Measurements from ENCODE around the gene DCUN1D3. TPM values are rescaled to one million over a fixed set of nuclear protein-coding genes. Genes with fewer than 3 reads are reported as not detected.
"Not testable (repeated sequence)": the region's sequence is repeated elsewhere in the genome, so short reads cannot be mapped to it uniquely, and the experiment has no call there.

DCUN1D3 gene
- 10 to 100 TPM; 13.0 to 13.1 TPM for total RNA-seq

GRCh38 chr16:20900299-20901067 lies at the start of gene DCUN1D3, which contains the start of gene LYRM1:
TSS of gene DCUN1D3 (minus strand) at chr16:20900358. CDS start at chr16:20862538, 37,820 bp downstream.
TSS of gene LYRM1 (plus strand) at chr16:20900771. CDS start at chr16:20915556, 14,785 bp downstream.
- CTCF ChIA-PET: interaction anchor here (0.6 to 1.5 kb wide), 4 partner anchors 26 to 44 kb away, joined by 3 to 4 read pairs (median 4); no protein-coding TSS in a partner anchor

GRCh38 chr16:20949660-20950059 lies 49.5 kb upstream of the DCUN1D3 start:
- POLR2A ChIA-PET: no interaction called here
- CTCF ChIA-PET: no interaction called here

More at GRCh38 chr16:20900299-20901067, at the start of gene DCUN1D3, which contains the start of gene LYRM1:
- POLR2A ChIA-PET: interaction anchor here (0.5 to 1.8 kb wide), 10 partner anchors 10 to 94 kb away, joined by 3 to 16 read pairs (median 4); partner anchors contain the start of genes ERI2 and REXO5

GRCh38 chr16:20948444-20948843 lies 48.3 kb upstream of the DCUN1D3 start:
- CTCF ChIA-PET: no interaction called here
- POLR2A ChIA-PET: interaction anchor here (0.7 kb wide), 1 partner anchor 43 kb away, joined by 3 read pairs; no protein-coding TSS in a partner anchor

- CTCF ChIA-PET: no interaction called here
- POLR2A ChIA-PET: no interaction called here
These were observed 46.0 kb upstream of the DCUN1D3 start for GRCh38 chr16:20946015-20946629.

GRCh38 chr16:20945575-20945875 lies 45.4 kb upstream of the DCUN1D3 start:
- CTCF ChIA-PET, POLR2A ChIA-PET: not testable (repeated sequence)

- ChIA-PET CTCF (interaction anchor here (0.7 to 1.0 kb wide), 2 partner anchors 98 to 157 kb away, joined by 3 read pairs; no protein-coding TSS in a partner anchor), POLR2A (interaction anchor here (0.6 kb wide), 1 partner anchor 34 kb away, joined by 3 read pairs; no protein-coding TSS in a partner anchor)
These were observed 44.9 kb upstream of the DCUN1D3 start for GRCh38 chr16:20944861-20945574.

- POLR2A ChIA-PET: no interaction called here
- CTCF ChIA-PET: interaction anchor here (2.1 kb wide), 1 partner anchor 92 kb away, joined by 6 read pairs; no protein-coding TSS in a partner anchor
These were observed 42.1 kb upstream of the DCUN1D3 start for GRCh38 chr16:20942256-20942655.

- ChIA-PET CTCF (no interaction called here), POLR2A (no interaction called here)
These were observed 41.4 kb upstream of the DCUN1D3 start for GRCh38 chr16:20941636-20941926.

- POLR2A ChIA-PET: no interaction called here
- CTCF ChIA-PET: no interaction called here
These were observed 40.9 kb upstream of the DCUN1D3 start for GRCh38 chr16:20940871-20941635.

GRCh38 chr16:20939611-20940010 lies 39.5 kb upstream of the DCUN1D3 start:
- ChIA-PET POLR2A (no interaction called here), CTCF (interaction anchor here (1.5 kb wide), 1 partner anchor 89 kb away, joined by 6 read pairs; no protein-coding TSS in a partner anchor)

- ChIA-PET CTCF (interaction anchor here (0.7 to 1.5 kb wide), 3 partner anchors 67 to 1367 kb away, joined by 4 to 6 read pairs (median 4); no protein-coding TSS in a partner anchor), POLR2A (interaction anchor here (0.6 to 0.9 kb wide), 4 partner anchors 26 to 55 kb away, joined by 3 to 16 read pairs (median 4); partner anchors contain the start of genes DCUN1D3 and LYRM1)
These were observed 38.3 kb upstream of the DCUN1D3 start for GRCh38 chr16:20938426-20938825.

- ChIA-PET CTCF (interaction anchor here (0.7 kb wide), 1 partner anchor 67 kb away, joined by 4 read pairs; no protein-coding TSS in a partner anchor), POLR2A (interaction anchor here (0.6 to 0.8 kb wide), 3 partner anchors 27 to 54 kb away, joined by 3 to 16 read pairs (median 6); partner anchors contain the start of genes DCUN1D3 and LYRM1)
These were observed 37.6 kb upstream of the DCUN1D3 start for GRCh38 chr16:20937736-20938135.

GRCh38 chr16:20933589-20933988 lies 33.4 kb upstream of the DCUN1D3 start:
- POLR2A ChIA-PET: no interaction called here

GRCh38 chr16:20931066-20931600 lies 31.0 kb upstream of the DCUN1D3 start:
- ChIA-PET CTCF (no interaction called here), POLR2A (no interaction called here)

More at GRCh38 chr16:20933589-20933988, 33.4 kb upstream of the DCUN1D3 start:
- CTCF ChIA-PET: no interaction called here

GRCh38 chr16:20930365-20930690 lies 30.2 kb upstream of the DCUN1D3 start:
- POLR2A ChIA-PET: no interaction called here

GRCh38 chr16:20929676-20930364 lies 29.7 kb upstream of the DCUN1D3 start:
- CTCF ChIA-PET: interaction anchor here (0.6 to 0.7 kb wide), 2 partner anchors 38 to 1719 kb away, joined by 4 to 5 read pairs; no protein-coding TSS in a partner anchor

More at GRCh38 chr16:20930365-20930690, 30.2 kb upstream of the DCUN1D3 start:
- CTCF ChIA-PET: interaction anchor here (0.6 to 0.7 kb wide), 2 partner anchors 37 to 1719 kb away, joined by 4 to 5 read pairs; no protein-coding TSS in a partner anchor

GRCh38 chr16:20928774-20929411 lies 28.7 kb upstream of the DCUN1D3 start:
- CTCF ChIA-PET: no interaction called here
- POLR2A ChIA-PET: no interaction called here

More at GRCh38 chr16:20929676-20930364, 29.7 kb upstream of the DCUN1D3 start:
- POLR2A ChIA-PET: not testable (repeated sequence)

GRCh38 chr16:20925751-20926150 lies 25.6 kb upstream of the DCUN1D3 start:
- POLR2A ChIA-PET: no interaction called here
- CTCF ChIA-PET: no interaction called here

Measured in activated CD8-positive, alpha-beta memory T cell treated with anti-CD3 and anti-CD28 coated beads for 36 hours (primary cell).